ENCODE measurements around the gene NT5C2.

Gene NT5C2

DNA sequence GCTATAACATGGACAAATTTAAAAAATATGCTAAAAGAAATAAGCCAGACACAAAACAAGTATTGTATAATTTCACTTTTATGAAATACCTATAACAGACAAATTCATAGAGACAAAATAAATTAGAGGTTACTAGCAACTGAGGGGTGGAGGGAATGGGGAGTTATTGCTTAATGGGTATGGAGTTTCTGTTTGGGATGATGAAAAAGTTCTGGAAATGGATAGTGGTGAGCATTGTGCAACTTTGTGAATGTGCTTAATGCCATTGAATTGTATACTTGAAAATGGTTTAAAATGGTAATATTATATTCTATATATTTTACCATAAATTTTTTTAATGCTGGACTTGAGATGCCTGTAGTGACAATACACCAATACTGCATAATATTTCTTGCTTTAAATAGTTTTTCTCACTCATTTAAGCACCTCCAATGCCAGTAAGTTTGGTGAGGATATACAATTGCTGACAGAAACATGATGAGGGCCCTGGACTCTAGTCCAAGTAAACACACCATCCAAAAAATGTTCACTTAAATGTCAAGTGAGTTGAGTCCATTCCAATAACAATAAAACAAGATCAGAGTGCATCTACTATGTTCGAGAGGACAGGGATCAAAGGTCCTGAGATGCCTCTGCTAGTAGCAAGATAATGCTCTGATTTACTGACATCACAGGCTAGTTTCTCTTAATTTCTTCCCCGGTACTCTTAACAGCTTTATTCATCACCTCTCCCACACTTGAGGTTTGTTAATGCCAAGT lies 71.9 kb downstream of the NT5C2 start:
- DNase-seq: no peak
- Histone ChIP-seq H3K4me3 (ENCODE audit: low read depth, low read length) (no peak overlapping the region), H3K27ac (peak overlapping the region; percentile 26), H3K9me3 (ENCODE audit: severe bottlenecking) (no peaks in the 10 kb centered on the region), H3K36me3 (no peaks in the 10 kb centered on the region), H3K27me3 (ENCODE audit: insufficient read depth, low read depth, severe bottlenecking) (no peaks in the 10 kb centered on the region)
- TF ChIP-seq, protein P1, sequence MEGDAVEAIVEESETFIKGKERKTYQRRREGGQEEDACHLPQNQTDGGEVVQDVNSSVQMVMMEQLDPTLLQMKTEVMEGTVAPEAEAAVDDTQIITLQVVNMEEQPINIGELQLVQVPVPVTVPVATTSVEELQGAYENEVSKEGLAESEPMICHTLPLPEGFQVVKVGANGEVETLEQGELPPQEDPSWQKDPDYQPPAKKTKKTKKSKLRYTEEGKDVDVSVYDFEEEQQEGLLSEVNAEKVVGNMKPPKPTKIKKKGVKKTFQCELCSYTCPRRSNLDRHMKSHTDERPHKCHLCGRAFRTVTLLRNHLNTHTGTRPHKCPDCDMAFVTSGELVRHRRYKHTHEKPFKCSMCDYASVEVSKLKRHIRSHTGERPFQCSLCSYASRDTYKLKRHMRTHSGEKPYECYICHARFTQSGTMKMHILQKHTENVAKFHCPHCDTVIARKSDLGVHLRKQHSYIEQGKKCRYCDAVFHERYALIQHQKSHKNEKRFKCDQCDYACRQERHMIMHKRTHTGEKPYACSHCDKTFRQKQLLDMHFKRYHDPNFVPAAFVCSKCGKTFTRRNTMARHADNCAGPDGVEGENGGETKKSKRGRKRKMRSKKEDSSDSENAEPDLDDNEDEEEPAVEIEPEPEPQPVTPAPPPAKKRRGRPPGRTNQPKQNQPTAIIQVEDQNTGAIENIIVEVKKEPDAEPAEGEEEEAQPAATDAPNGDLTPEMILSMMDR (IDR thresholded peaks at IDR 0.05; ENCODE audit: low read depth, low read length): no peak

DNA sequence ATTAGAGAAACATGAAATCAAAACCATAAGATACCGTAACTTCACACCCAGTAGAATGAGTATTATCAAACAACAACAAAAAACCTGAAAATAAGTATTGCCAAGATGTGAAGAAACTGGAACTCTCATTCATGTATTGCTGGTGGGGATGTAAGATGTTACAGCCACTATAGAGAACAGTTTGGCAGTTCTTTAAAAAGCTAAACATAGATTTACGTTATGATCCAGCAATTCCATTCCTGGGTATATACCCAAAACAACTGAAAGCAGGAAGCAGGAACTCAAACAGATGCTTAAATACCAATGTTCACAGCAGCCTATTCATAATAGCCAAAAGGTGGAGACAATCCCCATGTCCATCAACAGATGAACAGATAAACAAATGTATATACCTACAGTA lies 72.5 kb downstream of the NT5C2 start:
- H3K9me3 ChIP-seq (ENCODE audit: severe bottlenecking): no peaks in the 10 kb centered on the region
- TF ChIP-seq, protein P1 (IDR thresholded peaks at IDR 0.05; ENCODE audit: low read depth, low read length): no peak
- H3K36me3 ChIP-seq: no peaks in the 10 kb centered on the region
- no peaks in the 10 kb centered on the region for H3K27me3 ChIP-seq (ENCODE audit: insufficient read depth, low read depth, severe bottlenecking)
- H3K4me3 ChIP-seq (ENCODE audit: low read depth, low read length): no peak overlapping the region
- DNase-seq: no peak
- no peak overlapping the region for H3K27ac ChIP-seq

DNA sequence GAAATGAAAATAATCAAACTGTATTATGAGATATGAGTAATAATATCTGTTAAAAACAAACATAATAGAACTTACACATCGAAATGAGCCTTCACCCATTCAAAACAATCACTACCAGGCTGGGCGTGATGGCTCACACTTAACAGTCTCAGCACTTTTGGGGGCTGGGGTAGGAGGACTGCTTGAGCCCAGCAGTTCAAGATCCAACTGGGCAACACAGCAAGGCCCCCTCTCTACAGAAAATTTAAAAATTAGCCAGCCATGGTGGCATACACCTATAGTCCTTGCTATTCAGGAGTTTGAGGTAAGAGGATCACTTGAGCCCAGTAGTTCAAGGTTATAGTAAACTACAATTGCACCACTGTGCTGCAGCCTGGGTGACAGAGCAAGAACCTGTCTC lies 75.8 kb downstream of the NT5C2 start:
- no peaks in the 10 kb centered on the region for H3K27me3 ChIP-seq (ENCODE audit: insufficient read depth, low read depth, severe bottlenecking)
- no peaks in the 10 kb centered on the region for H3K9me3 ChIP-seq (ENCODE audit: severe bottlenecking)
- no peak overlapping the region for H3K4me3 ChIP-seq (ENCODE audit: low read depth, low read length)
- no peak overlapping the region for H3K27ac ChIP-seq
- TF ChIP-seq, protein P1 (IDR thresholded peaks at IDR 0.05; ENCODE audit: low read depth, low read length): no peak
- DNase-seq: no peak
- no peaks in the 10 kb centered on the region for H3K36me3 ChIP-seq

DNA sequence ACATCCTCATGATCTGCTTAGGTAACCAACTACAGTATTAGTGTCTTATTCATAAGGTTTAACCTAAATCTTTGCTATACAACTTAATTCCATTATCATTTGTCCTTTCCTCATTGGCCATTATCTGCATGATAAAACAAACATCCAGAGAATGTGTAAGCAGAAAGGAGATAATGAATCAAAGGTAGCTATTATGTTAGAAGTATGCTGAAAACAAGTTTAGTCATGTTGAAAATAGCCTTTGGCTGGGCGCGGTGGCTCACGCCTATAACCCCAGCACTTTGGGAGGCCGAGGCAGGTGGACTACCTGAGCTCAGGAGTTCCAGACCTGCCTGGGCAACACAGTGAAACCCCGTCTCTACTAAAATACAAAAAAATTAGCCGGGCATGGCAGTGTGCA lies 78.2 kb downstream of the NT5C2 start:
- no peak for DNase-seq
- Histone ChIP-seq H3K36me3 (no peaks in the 10 kb centered on the region), H3K27me3 (ENCODE audit: insufficient read depth, low read depth, severe bottlenecking) (no peaks in the 10 kb centered on the region), H3K9me3 (ENCODE audit: severe bottlenecking) (no peaks in the 10 kb centered on the region), H3K4me3 (ENCODE audit: low read depth, low read length) (no peak overlapping the region), H3K27ac (no peak overlapping the region)
- TF ChIP-seq, protein P1 (IDR thresholded peaks at IDR 0.05; ENCODE audit: low read depth, low read length): no peak

DNA sequence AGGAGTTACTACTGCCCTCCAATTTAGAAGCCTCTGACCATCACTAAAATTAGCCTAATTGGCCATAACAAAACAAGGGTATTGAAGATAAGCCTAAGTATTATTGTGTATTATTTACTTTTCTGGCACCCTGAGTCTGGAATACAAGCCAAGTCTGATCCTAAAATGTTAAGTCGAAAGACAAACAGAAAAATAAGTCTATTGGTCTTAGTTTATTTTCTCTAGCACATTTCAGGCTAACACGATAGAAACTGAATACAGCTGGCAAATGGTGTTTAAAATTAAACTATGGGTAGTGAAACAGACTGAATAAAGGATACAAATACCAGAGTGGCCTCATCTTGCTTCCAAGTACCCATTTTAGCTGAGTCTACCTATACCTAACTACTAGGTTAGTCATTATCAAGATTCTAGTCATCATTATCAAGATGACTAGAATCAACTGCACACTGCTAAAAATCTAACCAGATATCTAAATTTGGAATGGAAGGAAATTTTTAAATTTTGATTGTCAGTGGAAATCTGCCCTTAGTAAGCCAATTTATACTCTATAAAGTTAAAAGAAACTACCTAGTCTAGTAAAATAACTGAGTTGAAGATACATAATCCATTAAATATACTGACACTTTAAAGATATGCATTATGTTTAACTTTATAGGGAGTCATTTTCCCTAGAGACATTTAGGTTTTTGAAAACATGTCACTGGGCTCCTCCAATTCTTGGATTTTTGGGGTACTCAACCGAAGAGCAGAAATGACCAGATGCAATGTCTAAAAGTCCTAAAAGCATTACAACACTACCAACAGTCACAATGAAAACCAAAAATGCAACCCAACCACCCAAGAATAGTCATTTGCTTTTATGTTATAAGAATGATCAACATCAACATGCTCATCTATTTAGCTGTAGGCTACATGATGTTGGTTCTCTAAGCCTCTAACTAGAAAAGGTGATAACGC lies 80.9 kb downstream of the NT5C2 start:
- Histone ChIP-seq H3K27me3 (ENCODE audit: insufficient read depth, low read depth, severe bottlenecking) (no peaks in the 10 kb centered on the region), H3K27ac (no peak overlapping the region), H3K4me3 (ENCODE audit: low read depth, low read length) (no peak overlapping the region), H3K9me3 (ENCODE audit: severe bottlenecking) (no peaks in the 10 kb centered on the region), H3K36me3 (no peaks in the 10 kb centered on the region)
- no peak for DNase-seq
- TF ChIP-seq, protein P1 (IDR thresholded peaks at IDR 0.05; ENCODE audit: low read depth, low read length): no peak

All from WERI-Rb-1 (cell line).